ENCODE data around the gene C3orf33.
A peak's percentile ranks its signal among the peaks of the same experiment; 100 is the strongest.

C3orf33 gene

GRCh38 chr3:155741603-155742002, 64.5 kb downstream of the C3orf33 start:
- DNase-seq (ENCODE audit: low read depth), result no peak
- TF ChIP-seq, protein P1, sequence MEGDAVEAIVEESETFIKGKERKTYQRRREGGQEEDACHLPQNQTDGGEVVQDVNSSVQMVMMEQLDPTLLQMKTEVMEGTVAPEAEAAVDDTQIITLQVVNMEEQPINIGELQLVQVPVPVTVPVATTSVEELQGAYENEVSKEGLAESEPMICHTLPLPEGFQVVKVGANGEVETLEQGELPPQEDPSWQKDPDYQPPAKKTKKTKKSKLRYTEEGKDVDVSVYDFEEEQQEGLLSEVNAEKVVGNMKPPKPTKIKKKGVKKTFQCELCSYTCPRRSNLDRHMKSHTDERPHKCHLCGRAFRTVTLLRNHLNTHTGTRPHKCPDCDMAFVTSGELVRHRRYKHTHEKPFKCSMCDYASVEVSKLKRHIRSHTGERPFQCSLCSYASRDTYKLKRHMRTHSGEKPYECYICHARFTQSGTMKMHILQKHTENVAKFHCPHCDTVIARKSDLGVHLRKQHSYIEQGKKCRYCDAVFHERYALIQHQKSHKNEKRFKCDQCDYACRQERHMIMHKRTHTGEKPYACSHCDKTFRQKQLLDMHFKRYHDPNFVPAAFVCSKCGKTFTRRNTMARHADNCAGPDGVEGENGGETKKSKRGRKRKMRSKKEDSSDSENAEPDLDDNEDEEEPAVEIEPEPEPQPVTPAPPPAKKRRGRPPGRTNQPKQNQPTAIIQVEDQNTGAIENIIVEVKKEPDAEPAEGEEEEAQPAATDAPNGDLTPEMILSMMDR (IDR thresholded peaks at IDR 0.05; ENCODE audit: control insufficient read depth, extremely low read depth, insufficient read depth), result no peak
- no peak overlapping the region for H3K4me3 ChIP-seq (ENCODE audit: low read depth, low read length)

DNA sequence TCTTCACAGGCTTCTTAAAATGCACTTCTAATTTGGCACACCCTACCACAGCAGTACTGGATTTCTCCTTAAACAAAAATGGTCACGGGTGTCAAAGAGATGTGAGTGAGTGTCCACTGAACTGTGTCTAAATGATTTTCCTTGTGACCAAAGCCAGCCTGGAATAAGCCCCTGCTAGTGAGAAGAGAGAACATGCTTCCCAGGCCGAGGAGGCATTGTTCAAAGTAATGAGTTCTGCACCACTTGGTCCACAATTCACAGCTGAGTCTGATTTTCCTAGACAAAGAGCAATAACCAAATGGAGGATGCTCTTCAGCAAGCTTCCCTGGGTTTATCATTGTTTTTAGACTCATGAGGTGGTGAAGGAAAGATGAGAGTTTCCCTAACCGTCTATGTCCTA, 65.0 kb downstream of the C3orf33 start:
- TF ChIP-seq, protein P1 (IDR thresholded peaks at IDR 0.05; ENCODE audit: control insufficient read depth, extremely low read depth, insufficient read depth), result no peak
- DNase-seq (ENCODE audit: low read depth), result no peak
- H3K4me3 ChIP-seq (ENCODE audit: low read depth, low read length), result no peak overlapping the region

GRCh38 chr3:155739154-155739553, 66.9 kb downstream of the C3orf33 start:
- TF ChIP-seq, protein P1 (IDR thresholded peaks at IDR 0.05; ENCODE audit: control insufficient read depth, extremely low read depth, insufficient read depth), result no peak
- DNase-seq (ENCODE audit: low read depth), result no peak
- H3K4me3 ChIP-seq (ENCODE audit: low read depth, low read length), result no peak overlapping the region

GRCh38 chr3:155738580-155739076, 67.5 kb downstream of the C3orf33 start:
- TF ChIP-seq, protein P1 (IDR thresholded peaks at IDR 0.05; ENCODE audit: control insufficient read depth, extremely low read depth, insufficient read depth), result no peak
- no peak for DNase-seq (ENCODE audit: low read depth)
- H3K4me3 ChIP-seq (ENCODE audit: low read depth, low read length), result no peak overlapping the region

DNA sequence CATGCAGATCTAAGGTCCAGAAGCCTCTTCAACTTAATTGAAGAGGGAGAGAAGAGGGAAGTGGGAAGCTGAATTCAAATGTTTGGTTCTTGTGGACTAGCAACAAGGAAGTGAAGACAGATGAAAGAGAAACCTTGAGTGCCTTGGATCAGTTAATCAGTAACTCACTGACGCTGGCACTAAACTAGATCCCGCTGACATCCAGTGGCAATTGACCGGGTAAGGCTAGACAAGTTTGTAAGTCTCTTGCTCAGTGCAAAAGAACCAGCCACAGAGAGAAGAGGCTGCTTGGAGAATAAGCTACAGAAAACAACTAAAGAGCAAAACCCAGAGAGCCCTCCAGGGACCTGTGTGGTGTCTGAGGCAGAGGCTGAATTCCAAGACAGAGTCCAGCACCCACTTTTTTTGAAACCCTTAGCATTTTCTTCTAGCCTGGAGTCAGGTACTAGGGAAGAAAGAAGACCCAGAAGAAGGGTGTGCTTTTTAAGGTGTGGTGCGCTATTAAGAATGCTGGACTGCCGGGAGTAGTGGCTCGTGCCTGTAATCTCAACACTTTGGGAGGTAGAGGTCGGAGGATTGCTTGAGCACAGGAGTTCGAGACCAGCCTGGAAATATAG, 68.1 kb downstream of the C3orf33 start:
- peak; percentile 73 for DNase-seq (ENCODE audit: low read depth)
- TF ChIP-seq, protein P1 (IDR thresholded peaks at IDR 0.05; ENCODE audit: control insufficient read depth, extremely low read depth, insufficient read depth), result no peak

DNA sequence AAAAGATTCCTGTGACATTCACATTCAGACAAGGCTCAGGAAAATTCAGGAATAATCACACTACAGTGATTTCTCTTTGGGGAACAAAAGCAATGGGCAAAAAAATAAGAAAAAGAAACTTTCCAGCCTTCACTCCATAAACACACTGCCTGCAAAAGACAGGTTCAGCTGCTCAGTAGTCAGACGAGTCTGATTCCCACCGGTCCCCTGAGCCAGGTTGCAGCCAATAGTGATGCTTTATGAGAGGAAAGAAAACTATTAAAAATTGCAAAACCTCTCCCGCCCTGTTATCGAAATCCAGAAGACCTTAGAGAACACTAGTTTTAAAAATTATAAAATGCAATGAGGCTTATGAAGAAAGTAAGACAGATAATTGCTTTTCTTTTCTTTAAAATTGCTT, 69.7 kb downstream of the C3orf33 start:
- DNase-seq (ENCODE audit: low read depth), result no peak
- TF ChIP-seq, protein P1 (IDR thresholded peaks at IDR 0.05; ENCODE audit: control insufficient read depth, extremely low read depth, insufficient read depth), result no peak
- no peak overlapping the region for H3K4me3 ChIP-seq (ENCODE audit: low read depth, low read length)

More for the DNA sequence above, 68.1 kb downstream of the C3orf33 start:
- peak overlapping the region; percentile 19; the same call in 1 of the 2 replicates for H3K4me3 ChIP-seq (ENCODE audit: low read depth, low read length)

- DNase-seq (ENCODE audit: low read depth), result peak; percentile 37
- no peak overlapping the region for H3K4me3 ChIP-seq (ENCODE audit: low read depth, low read length)
- TF ChIP-seq, protein P1 (IDR thresholded peaks at IDR 0.05; ENCODE audit: control insufficient read depth, extremely low read depth, insufficient read depth), result no peak
Observed at GRCh38 chr3:155730843-155731242, 75.2 kb downstream of the C3orf33 start.

Measured in LNCaP clone FGC (cell line).